Endodermal cell (in vitro differentiated cells): ENCODE data around the gene SMURF2. TPM values are rescaled to one million over a fixed set of nuclear protein-coding genes. Genes with fewer than 3 reads are reported as not detected.

Experiments used
- DNase-seq: peaks from one replicate; pipeline ENCODE4 v3.0.0-alpha.2; 2017
- H3K27ac ChIP-seq: 2 replicates; pipeline ENCODE4 v1.5.1; 2013; ENCODE audit warnings: mild to moderate bottlenecking, low read depth, low read length, moderate library complexity
- H3K27me3 ChIP-seq: 2 replicates; pipeline ENCODE4 v1.6.1; 2013; ENCODE audit warnings: mild to moderate bottlenecking, low read length, moderate library complexity; ENCODE audit not compliant: insufficient read depth, control insufficient read depth, poor library complexity, severe bottlenecking
- H3K36me3 ChIP-seq: 2 replicates; pipeline ENCODE4 v1.7.0; 2013; ENCODE audit warnings: mild to moderate bottlenecking, low read length, moderate library complexity; ENCODE audit not compliant: control insufficient read depth, insufficient read depth
- H3K4me1 ChIP-seq: one replicate; pipeline ENCODE4 v1.7.0; 2013; ENCODE audit warnings: low read length; ENCODE audit not compliant: control insufficient read depth, insufficient read depth
- H3K4me3 ChIP-seq: 2 replicates; pipeline ENCODE4 v1.5.1; 2013; ENCODE audit warnings: mild to moderate bottlenecking, low read length, moderate library complexity
- H3K9ac ChIP-seq: 2 replicates; pipeline ENCODE4 v1.6.1; 2013; ENCODE audit warnings: mild to moderate bottlenecking, low read length, moderate library complexity; ENCODE audit not compliant: poor library complexity, severe bottlenecking; ENCODE audit errors: extremely low read depth
- H3K9me3 ChIP-seq: 2 replicates; pipeline ENCODE4 v1.6.1; 2013; ENCODE audit warnings: mild to moderate bottlenecking, low read length, moderate library complexity; ENCODE audit not compliant: control insufficient read depth
- H3K27ac Mint-ChIP-seq: 2 replicates; pipeline ENCODE4 v1.8.0; 2020; ENCODE audit warnings: mixed read lengths
- H3K27me3 Mint-ChIP-seq: 2 replicates; pipeline ENCODE4 v1.8.0; 2021; ENCODE audit warnings: mild to moderate bottlenecking, mixed read lengths; ENCODE audit not compliant: insufficient read depth
- H3K36me3 Mint-ChIP-seq: 2 replicates; pipeline ENCODE4 v1.8.0; 2020; ENCODE audit warnings: low read depth, mixed read lengths
- H3K4me1 Mint-ChIP-seq: 2 replicates; pipeline ENCODE4 v1.8.0; 2020; ENCODE audit warnings: mixed read lengths
- H3K4me3 Mint-ChIP-seq: 2 replicates; pipeline ENCODE4 v1.8.0; 2020; ENCODE audit warnings: mild to moderate bottlenecking, moderate library complexity, mixed read lengths
- H3K9me3 Mint-ChIP-seq: 2 replicates; pipeline ENCODE4 v1.8.0; 2020; ENCODE audit warnings: mild to moderate bottlenecking, mixed read lengths
- WGBS, 2 experiments: methylation state at CpG; one replicate each; pipeline versions ENCODE4 v1.1.5 to v1.1.7; 2013; ENCODE audit warnings: missing lambda C conversion rate in 2 of 2, mixed read lengths in 1 of 2; ENCODE audit not compliant: insufficient coverage in 1 of 2, insufficient read length in 1 of 2; 5-methylcytosine and 5-hydroxymethylcytosine counted together
- total RNA-seq, 2 donors: library from RNA; stranded (reverse); fragmentation: NEBNext Ultra II Directional in 1 of 2; extraction: Animal tissue kit (Norgen Biotek cat#: 25700) in 1 of 2; gene quantifications; 2 replicates in 1 of 2; 3 replicates in 1 of 2; pipeline ENCODE4 v1.2.1, GENCODE V29; 2021
- TF ChIP-seq, protein P1 (sequence below): fragments of 200-600 bp; sonication (generic); conservative IDR thresholded peaks from 2 replicates; pipeline ENCODE4 v1.5.0; 2021; ENCODE audit warnings: antibody characterized with exemption, mild to moderate bottlenecking

Gene SMURF2
- total RNA-seq, 2 donors from 2014 or later, result 33.6 to 34.1 TPM

DNA sequence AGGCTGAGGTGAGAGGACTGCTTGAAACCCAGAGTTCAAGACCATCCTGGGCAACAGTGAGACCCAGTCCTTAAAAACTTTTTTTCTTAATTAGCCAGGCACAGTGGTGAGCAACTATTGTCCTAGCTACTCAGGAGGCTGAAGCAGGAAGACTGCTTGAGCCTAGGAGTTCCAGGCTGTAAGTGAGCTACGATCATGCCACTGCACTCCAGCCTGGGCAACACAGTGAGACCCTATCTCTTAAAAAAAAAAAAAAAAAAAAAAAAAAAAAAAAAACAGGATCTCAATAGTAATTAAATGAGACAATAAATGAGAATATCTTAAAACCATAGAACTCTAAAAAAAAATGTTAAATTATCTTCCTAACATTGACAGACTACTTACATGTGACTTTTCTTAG lies 14.3 kb downstream of the SMURF2 start:
- Histone ChIP-seq H3K9ac (no peak overlapping the region), H3K27ac (no peak overlapping the region), H3K4me1 (no peaks in the 10 kb centered on the region), H3K27me3 (no peaks in the 10 kb centered on the region), H3K4me3 (no peak overlapping the region), H3K9me3 (no peaks in the 10 kb centered on the region), H3K36me3 (peaks cover 3% of the 10 kb centered on the region)
- 86% methylated on average over 1 of the region's 1 CpG; no CpG with 5 or more reads in 1 of the 2 experiments for WGBS, 2 experiments
- Mint-ChIP-seq H3K4me3 (no peak overlapping the region), H3K9me3 (no peaks in the 10 kb centered on the region), H3K4me1 (peaks cover 11% of the 10 kb centered on the region), H3K36me3 (peaks cover 4% of the 10 kb centered on the region), H3K27me3 (no peaks in the 10 kb centered on the region), H3K27ac (peak overlapping the region; percentile 21)
- DNase-seq, result no peak
- TF ChIP-seq, protein P1, sequence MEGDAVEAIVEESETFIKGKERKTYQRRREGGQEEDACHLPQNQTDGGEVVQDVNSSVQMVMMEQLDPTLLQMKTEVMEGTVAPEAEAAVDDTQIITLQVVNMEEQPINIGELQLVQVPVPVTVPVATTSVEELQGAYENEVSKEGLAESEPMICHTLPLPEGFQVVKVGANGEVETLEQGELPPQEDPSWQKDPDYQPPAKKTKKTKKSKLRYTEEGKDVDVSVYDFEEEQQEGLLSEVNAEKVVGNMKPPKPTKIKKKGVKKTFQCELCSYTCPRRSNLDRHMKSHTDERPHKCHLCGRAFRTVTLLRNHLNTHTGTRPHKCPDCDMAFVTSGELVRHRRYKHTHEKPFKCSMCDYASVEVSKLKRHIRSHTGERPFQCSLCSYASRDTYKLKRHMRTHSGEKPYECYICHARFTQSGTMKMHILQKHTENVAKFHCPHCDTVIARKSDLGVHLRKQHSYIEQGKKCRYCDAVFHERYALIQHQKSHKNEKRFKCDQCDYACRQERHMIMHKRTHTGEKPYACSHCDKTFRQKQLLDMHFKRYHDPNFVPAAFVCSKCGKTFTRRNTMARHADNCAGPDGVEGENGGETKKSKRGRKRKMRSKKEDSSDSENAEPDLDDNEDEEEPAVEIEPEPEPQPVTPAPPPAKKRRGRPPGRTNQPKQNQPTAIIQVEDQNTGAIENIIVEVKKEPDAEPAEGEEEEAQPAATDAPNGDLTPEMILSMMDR, result no peak

GRCh38 chr17:64639516-64639915 lies 22.6 kb downstream of the SMURF2 start:
- Mint-ChIP-seq H3K4me3 (no peak overlapping the region), H3K36me3 (peaks cover 19% of the 10 kb centered on the region), H3K4me1 (peaks cover 12% of the 10 kb centered on the region), H3K9me3 (no peaks in the 10 kb centered on the region), H3K27me3 (no peaks in the 10 kb centered on the region), H3K27ac (no peak overlapping the region)
- Histone ChIP-seq H3K4me3 (no peak overlapping the region), H3K4me1 (no peaks in the 10 kb centered on the region), H3K9ac (no peak overlapping the region), H3K27ac (no peak overlapping the region), H3K27me3 (no peaks in the 10 kb centered on the region), H3K9me3 (no peaks in the 10 kb centered on the region), H3K36me3 (peaks cover 3% of the 10 kb centered on the region)
- DNase-seq, result no peak
- TF ChIP-seq, protein P1, result no peak
- 94 to 97% methylated on average over 3 to 4 of the region's 4 CpGs for WGBS, 2 experiments

DNA sequence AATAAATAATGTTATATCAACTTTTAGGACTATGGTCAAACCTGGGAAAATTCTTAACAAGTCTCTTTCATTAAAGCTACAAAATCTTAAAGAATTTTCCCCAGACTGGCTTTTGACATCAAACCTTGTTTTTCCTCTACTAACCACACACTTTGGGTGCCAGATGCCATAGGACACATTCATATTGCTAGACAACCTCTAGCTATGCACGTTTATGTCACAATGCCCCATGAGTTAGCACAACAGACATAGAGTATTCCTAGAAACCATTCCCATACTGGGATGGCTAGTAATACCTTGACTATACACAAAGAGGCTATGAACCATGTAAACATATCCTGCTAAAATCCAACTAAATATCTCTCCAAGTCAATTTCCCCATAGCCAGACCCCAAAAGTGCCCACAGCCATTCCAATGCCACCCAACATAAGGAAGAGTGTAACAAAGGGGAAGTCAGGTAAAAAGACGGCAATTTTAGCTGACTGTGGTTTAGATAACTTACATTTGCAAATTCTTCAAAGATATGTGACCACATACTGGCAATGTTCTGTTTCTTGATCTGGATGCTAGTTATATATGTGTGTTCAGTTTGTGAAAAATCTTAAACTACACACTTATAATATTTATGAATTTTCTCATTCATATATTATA lies 23.4 kb downstream of the SMURF2 start:
- no peaks in the 10 kb centered on the region for H3K4me1 ChIP-seq
- Mint-ChIP-seq H3K27me3 (no peaks in the 10 kb centered on the region), H3K4me1 (peaks cover 12% of the 10 kb centered on the region), H3K9me3 (no peaks in the 10 kb centered on the region), H3K36me3 (peaks cover 19% of the 10 kb centered on the region), H3K4me3 (no peak overlapping the region), H3K27ac (no peak overlapping the region)
- DNase-seq, result no peak
- no peak overlapping the region for H3K27ac ChIP-seq
- H3K4me3 ChIP-seq, result no peak overlapping the region
- H3K9ac ChIP-seq, result no peak overlapping the region
- H3K36me3 ChIP-seq, result peaks cover 3% of the 10 kb centered on the region
- 96 to 100% methylated on average over 1 to 2 of the region's 2 CpGs for WGBS, 2 experiments
- no peaks in the 10 kb centered on the region for H3K9me3 ChIP-seq
- H3K27me3 ChIP-seq, result no peaks in the 10 kb centered on the region
- TF ChIP-seq, protein P1, result no peak
